Measurements from ENCODE around the gene PACS1.

The PACS1 gene

DNA sequence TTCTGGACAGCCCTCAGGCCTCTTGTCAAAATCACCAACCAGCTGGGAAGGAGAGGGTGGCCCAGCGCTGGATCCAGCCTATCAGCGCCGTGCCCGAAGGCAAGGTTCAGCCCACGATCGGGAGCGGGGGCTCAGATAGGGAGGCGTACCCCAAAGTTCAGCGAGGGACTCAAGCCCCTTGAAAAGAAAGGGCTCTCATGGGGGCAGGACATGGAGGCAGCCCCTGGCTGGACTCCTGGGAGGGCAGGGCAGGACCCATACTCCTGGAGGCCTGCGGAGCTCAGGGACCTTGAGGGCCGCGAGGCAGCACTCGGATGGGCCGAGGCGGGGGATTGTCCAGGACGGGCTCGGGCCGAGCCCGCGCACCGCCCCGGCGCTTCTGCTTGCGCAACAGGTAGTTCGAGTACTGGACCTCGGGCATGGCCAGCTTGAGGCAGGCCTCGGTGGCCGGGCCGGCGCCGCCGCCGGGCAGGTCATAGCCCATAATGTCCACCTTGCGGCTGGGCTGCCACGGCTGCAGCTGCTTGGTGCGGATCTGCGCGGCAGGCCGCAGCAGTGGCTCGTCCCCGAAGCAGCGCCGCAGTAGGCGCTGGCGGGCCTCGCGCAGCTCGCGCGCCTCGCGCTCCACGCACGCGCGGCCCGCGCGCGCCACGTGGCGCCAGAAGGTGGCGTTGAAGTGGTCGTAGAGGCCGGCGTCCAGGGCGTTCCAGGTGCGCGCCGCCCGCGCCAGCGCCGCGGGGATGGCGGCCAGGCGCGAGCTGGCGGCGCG is 27.7 kb upstream of the PACS1 start:
- H3K9ac ChIP-seq (ENCODE audit: low read depth, low read length), result no peak overlapping the region

DNA sequence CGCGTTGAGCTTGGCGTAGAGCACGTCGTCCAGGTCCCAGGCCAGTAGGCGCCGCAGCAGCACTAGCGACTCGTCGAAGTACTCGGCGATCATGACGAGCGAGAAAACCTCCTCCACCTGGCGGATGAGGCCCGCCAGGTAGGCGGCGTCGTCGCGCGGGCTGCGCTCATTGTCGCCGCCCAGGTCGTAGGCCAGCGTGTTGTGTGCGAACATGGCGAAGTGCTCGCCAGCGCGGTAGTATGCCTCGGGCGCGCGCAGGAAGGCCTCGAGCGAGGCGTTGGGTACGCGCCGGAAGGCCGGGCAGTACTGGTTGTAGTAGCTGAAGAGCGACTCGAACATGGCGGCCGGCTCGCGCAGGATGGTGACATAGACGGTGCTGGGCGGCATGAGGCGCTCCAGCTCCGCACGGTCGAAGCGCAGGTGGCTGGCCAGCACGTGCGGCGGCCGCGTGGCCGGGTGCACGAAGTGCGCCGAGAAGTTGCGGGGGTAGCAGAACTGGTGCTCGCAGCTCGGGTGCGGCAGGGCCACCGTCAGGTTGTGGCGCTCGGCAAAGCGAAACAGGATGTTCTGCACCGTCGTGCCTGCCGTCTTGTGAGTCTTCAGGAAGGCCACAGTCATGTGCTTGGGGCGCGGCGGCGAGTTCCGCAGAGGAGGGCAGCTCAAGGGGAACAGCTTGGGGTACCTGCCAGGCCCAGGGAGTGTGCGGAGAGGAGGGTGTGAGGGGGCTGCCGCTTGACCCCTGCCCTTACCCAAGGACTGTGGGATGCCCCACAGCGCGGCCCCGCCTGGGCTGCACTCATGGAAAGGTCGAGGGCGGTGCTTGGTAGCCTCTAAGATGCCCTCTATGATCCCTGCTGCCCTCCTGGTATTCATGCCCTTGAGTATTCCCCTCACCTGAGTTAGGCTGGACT is 26.8 kb upstream of the PACS1 start:
- Histone ChIP-seq H3K4me3 (ENCODE audit: low read length) (no peak overlapping the region), H3K9me3 (replicated peaks; ENCODE audit: low read length) (no peaks in the 10 kb centered on the region), H3K4me1 (ENCODE audit: control insufficient read depth, insufficient read depth, low read length) (peaks cover 9% of the 10 kb centered on the region), H3K4me2 (ENCODE audit: low read length) (no peak overlapping the region), H3K27me3 (ENCODE audit: control insufficient read depth, insufficient read depth, low read length) (no peaks in the 10 kb centered on the region), H3K9ac (ENCODE audit: low read depth, low read length) (no peak overlapping the region), H3K36me3 (ENCODE audit: insufficient read depth, low read length) (no peaks in the 10 kb centered on the region)

More for the DNA sequence above, 27.7 kb upstream of the PACS1 start:
- Histone ChIP-seq H3K4me2 (ENCODE audit: low read length) (no peak overlapping the region), H3K4me1 (ENCODE audit: control insufficient read depth, insufficient read depth, low read length) (peaks cover 4% of the 10 kb centered on the region), H3K9me3 (replicated peaks; ENCODE audit: low read length) (no peaks in the 10 kb centered on the region), H3K4me3 (ENCODE audit: low read length) (no peak overlapping the region), H3K36me3 (ENCODE audit: insufficient read depth, low read length) (no peaks in the 10 kb centered on the region), H3K27me3 (ENCODE audit: control insufficient read depth, insufficient read depth, low read length) (no peaks in the 10 kb centered on the region)

GRCh38 chr11:66044757-66045156 is 25.3 kb upstream of the PACS1 start:
- Histone ChIP-seq H3K4me2 (ENCODE audit: low read length) (peak overlapping the region; percentile 50), H3K9me3 (replicated peaks; ENCODE audit: low read length) (no peaks in the 10 kb centered on the region), H3K4me1 (ENCODE audit: control insufficient read depth, insufficient read depth, low read length) (peaks cover 9% of the 10 kb centered on the region), H3K4me3 (ENCODE audit: low read length) (no peak overlapping the region), H3K9ac (ENCODE audit: low read depth, low read length) (no peak overlapping the region), H3K27me3 (ENCODE audit: control insufficient read depth, insufficient read depth, low read length) (no peaks in the 10 kb centered on the region), H3K36me3 (ENCODE audit: insufficient read depth, low read length) (no peaks in the 10 kb centered on the region)

GRCh38 chr11:66045177-66045639 is 24.9 kb upstream of the PACS1 start:
- no peaks in the 10 kb centered on the region for H3K27me3 ChIP-seq (ENCODE audit: control insufficient read depth, insufficient read depth, low read length)
- no peak overlapping the region for H3K4me3 ChIP-seq (ENCODE audit: low read length)
- no peaks in the 10 kb centered on the region for H3K9me3 ChIP-seq (replicated peaks; ENCODE audit: low read length)
- peak overlapping the region; percentile 50 for H3K4me2 ChIP-seq (ENCODE audit: low read length)
- no peak overlapping the region for H3K9ac ChIP-seq (ENCODE audit: low read depth, low read length)
- H3K36me3 ChIP-seq (ENCODE audit: insufficient read depth, low read length), result no peaks in the 10 kb centered on the region
- peaks cover 9% of the 10 kb centered on the region for H3K4me1 ChIP-seq (ENCODE audit: control insufficient read depth, insufficient read depth, low read length)

GRCh38 chr11:66046901-66047300 is 23.2 kb upstream of the PACS1 start:
- Histone ChIP-seq H3K4me1 (ENCODE audit: control insufficient read depth, insufficient read depth, low read length) (peaks cover 21% of the 10 kb centered on the region), H3K4me2 (ENCODE audit: low read length) (no peak overlapping the region), H3K9ac (ENCODE audit: low read depth, low read length) (no peak overlapping the region), H3K27me3 (ENCODE audit: control insufficient read depth, insufficient read depth, low read length) (no peaks in the 10 kb centered on the region), H3K36me3 (ENCODE audit: insufficient read depth, low read length) (no peaks in the 10 kb centered on the region), H3K9me3 (replicated peaks; ENCODE audit: low read length) (no peaks in the 10 kb centered on the region), H3K4me3 (ENCODE audit: low read length) (no peak overlapping the region)

DNA sequence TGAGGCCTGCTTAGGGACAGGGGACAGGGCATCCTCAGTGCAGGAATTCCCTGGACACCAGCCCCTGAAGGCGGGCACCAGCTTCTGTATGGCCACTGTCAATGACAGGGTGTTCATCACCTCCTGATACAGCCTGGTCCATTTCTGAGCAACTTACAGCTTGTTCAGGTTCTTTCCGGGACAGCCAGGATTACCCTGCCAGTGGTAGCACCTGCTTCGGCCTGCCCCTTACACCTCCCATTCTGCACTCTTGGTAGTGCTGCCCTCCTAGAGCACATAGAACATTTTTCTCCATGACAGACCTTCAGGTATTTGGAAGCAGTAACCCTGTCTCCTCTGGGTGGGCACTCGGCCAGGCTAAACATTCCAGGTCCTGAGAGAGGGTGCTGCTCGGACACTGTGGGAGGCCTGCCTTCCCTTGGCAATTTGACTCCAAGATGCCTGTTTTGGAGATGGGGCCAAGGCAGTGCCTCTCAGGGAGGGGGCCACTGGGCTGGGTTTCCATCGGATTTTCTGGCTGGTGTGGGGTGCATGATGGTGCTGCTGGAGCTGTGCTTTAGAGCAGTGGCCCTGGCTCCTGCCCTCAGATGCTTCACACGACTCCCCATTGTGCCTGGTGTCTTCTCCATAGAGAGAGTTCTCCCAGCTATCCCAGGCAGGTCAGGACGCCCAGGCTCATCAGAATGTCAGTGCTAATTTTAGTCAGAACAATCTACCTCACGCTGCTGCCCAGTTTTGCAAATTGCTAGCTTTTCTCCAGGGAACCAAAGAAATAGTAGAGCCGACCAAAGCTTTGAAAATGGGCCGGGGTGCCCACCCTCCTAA is 22.3 kb upstream of the PACS1 start:
- H3K36me3 ChIP-seq (ENCODE audit: insufficient read depth, low read length), result no peaks in the 10 kb centered on the region
- H3K9me3 ChIP-seq (replicated peaks; ENCODE audit: low read length), result no peaks in the 10 kb centered on the region
- H3K27me3 ChIP-seq (ENCODE audit: control insufficient read depth, insufficient read depth, low read length), result no peaks in the 10 kb centered on the region
- no peak overlapping the region for H3K4me3 ChIP-seq (ENCODE audit: low read length)
- H3K4me2 ChIP-seq (ENCODE audit: low read length), result no peak overlapping the region
- no peak overlapping the region for H3K9ac ChIP-seq (ENCODE audit: low read depth, low read length)
- peaks cover 21% of the 10 kb centered on the region for H3K4me1 ChIP-seq (ENCODE audit: control insufficient read depth, insufficient read depth, low read length)

- no peak within 1 kb of the TSS for H3K9ac ChIP-seq (ENCODE audit: low read depth, low read length)
- no peaks in the 10 kb centered on the region for H3K27me3 ChIP-seq (ENCODE audit: control insufficient read depth, insufficient read depth, low read length)
- H3K4me1 ChIP-seq (ENCODE audit: control insufficient read depth, insufficient read depth, low read length), result peaks cover 28% of the 10 kb centered on the region
- no peaks in the 10 kb centered on the region for H3K36me3 ChIP-seq (ENCODE audit: insufficient read depth, low read length)
- no peak within 1 kb of the TSS for H3K4me2 ChIP-seq (ENCODE audit: low read length)
- H3K9me3 ChIP-seq (replicated peaks; ENCODE audit: low read length), result no peaks in the 10 kb centered on the region
- H3K4me3 ChIP-seq (ENCODE audit: low read length), result no peak within 1 kb of the TSS
Measured at GRCh38 chr11:66048547-66049323, 21.3 kb upstream of the PACS1 start, which contains the start of gene GAL3ST3. TSS of gene GAL3ST3 (minus strand) at chr11:66049161. CDS start at chr11:66045415, 3,746 bp downstream.

DNA sequence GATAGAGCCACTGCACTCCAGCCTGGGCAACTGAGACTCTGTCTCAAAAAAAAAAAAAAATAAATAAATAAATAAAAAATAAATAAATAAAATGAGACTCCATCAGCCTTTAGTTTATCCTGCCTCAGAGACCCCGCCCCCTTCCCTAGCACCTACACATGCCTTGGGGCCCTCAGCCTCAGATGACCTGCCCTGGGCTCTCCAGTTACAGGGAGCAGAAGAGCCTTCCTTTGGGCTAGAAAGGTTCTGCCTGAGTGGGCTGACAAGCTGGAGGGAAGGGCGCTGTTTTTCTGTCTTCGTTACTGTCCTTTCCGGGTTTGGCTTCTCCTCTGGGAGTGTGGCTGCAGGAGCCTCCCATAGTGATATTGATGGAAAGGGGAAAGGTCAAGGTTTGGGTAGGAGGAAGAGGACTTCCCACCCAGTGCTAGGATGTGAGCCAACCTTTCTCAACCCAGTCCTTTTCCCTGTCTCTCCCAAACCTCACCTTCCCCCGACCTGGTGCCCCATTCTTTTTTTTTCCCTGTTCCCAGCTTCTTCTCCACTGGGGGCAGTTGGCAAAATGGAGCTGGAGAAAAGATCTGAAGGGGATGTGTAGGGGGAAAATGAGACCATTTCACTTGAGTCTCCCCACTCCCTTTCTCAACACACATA is 19.4 kb upstream of the PACS1 start:
- Histone ChIP-seq H3K27me3 (ENCODE audit: control insufficient read depth, insufficient read depth, low read length) (no peaks in the 10 kb centered on the region), H3K36me3 (ENCODE audit: insufficient read depth, low read length) (peaks cover 13% of the 10 kb centered on the region), H3K4me3 (ENCODE audit: low read length) (no peak overlapping the region), H3K9me3 (replicated peaks; ENCODE audit: low read length) (no peaks in the 10 kb centered on the region), H3K4me1 (ENCODE audit: control insufficient read depth, insufficient read depth, low read length) (peaks cover 24% of the 10 kb centered on the region), H3K4me2 (ENCODE audit: low read length) (peak overlapping the region; percentile 80), H3K9ac (ENCODE audit: low read depth, low read length) (peak overlapping the region; percentile 98)

GRCh38 chr11:66051371-66051765 is 18.7 kb upstream of the PACS1 start:
- Histone ChIP-seq H3K36me3 (ENCODE audit: insufficient read depth, low read length) (peaks cover 19% of the 10 kb centered on the region), H3K4me3 (ENCODE audit: low read length) (peak overlapping the region; percentile 98), H3K9me3 (replicated peaks; ENCODE audit: low read length) (no peaks in the 10 kb centered on the region), H3K4me2 (ENCODE audit: low read length) (peak overlapping the region; percentile 80), H3K4me1 (ENCODE audit: control insufficient read depth, insufficient read depth, low read length) (peaks cover 24% of the 10 kb centered on the region), H3K9ac (ENCODE audit: low read depth, low read length) (peak overlapping the region; percentile 98), H3K27me3 (ENCODE audit: control insufficient read depth, insufficient read depth, low read length) (no peaks in the 10 kb centered on the region)

Data from skeletal muscle satellite cell (primary cell).